GM19468 (cell line): ENCODE data around the gene FHDC1.
A peak's percentile ranks its signal among the peaks of the same experiment; 100 is the strongest.

Experiments
- ATAC-seq: cut with Tn5 transposase; IDR thresholded peaks from one replicate; pipeline ENCODE4 v1.9.1; 2021; ENCODE audit warnings: mild to moderate bottlenecking, moderate library complexity, moderate number of reproducible peaks; ENCODE audit not compliant: unreplicated experiment; ENCODE audit errors: extremely low read depth

Gene FHDC1

GRCh38 chr4:153000076-153000420 lies 63.9 kb downstream of the FHDC1 start:
- ATAC-seq, result no peak

- ATAC-seq, result no peak
These were observed 65.5 kb downstream of the FHDC1 start for GRCh38 chr4:153001626-153002025.

- ATAC-seq, result no peak
These were observed 66.0 kb downstream of the FHDC1 start for GRCh38 chr4:153002110-153002509.

GRCh38 chr4:153004081-153004850 lies 68.1 kb downstream of the FHDC1 start:
- no peak for ATAC-seq

- ATAC-seq, result no peak
These were observed 69.8 kb downstream of the FHDC1 start for GRCh38 chr4:153005899-153006381.

- ATAC-seq, result peak; percentile 74
These were observed 72.6 kb downstream of the FHDC1 start for GRCh38 chr4:153008578-153009199.

GRCh38 chr4:153010146-153010545 lies 74.0 kb downstream of the FHDC1 start:
- no peak for ATAC-seq

- no peak for ATAC-seq
These were observed 77.3 kb downstream of the FHDC1 start for GRCh38 chr4:153013202-153013977.

GRCh38 chr4:153014460-153014859 lies 78.3 kb downstream of the FHDC1 start:
- ATAC-seq, result no peak

- ATAC-seq, result no peak
These were observed 80.5 kb downstream of the FHDC1 start for GRCh38 chr4:153016592-153016991.

- ATAC-seq, result no peak
These were observed 81.9 kb downstream of the FHDC1 start for GRCh38 chr4:153018031-153018430.

- ATAC-seq, result no peak
These were observed 82.6 kb downstream of the FHDC1 start for GRCh38 chr4:153018684-153019083.

- ATAC-seq, result no peak
These were observed 83.8 kb downstream of the FHDC1 start for GRCh38 chr4:153019906-153020305.

GRCh38 chr4:153020457-153020856 lies 84.3 kb downstream of the FHDC1 start:
- ATAC-seq, result no peak

GRCh38 chr4:153021276-153021675 lies 85.2 kb downstream of the FHDC1 start:
- no peak for ATAC-seq

GRCh38 chr4:153022241-153022715 lies 86.2 kb downstream of the FHDC1 start:
- no peak for ATAC-seq

- ATAC-seq, result no peak
These were observed 87.0 kb downstream of the FHDC1 start for GRCh38 chr4:153023139-153023538.

GRCh38 chr4:153023692-153024394 lies 87.7 kb downstream of the FHDC1 start:
- no peak for ATAC-seq

- no peak for ATAC-seq
These were observed 88.3 kb downstream of the FHDC1 start for GRCh38 chr4:153024466-153024865.

GRCh38 chr4:153025406-153025805 lies 89.3 kb downstream of the FHDC1 start:
- ATAC-seq, result no peak
